ENCODE results near the gene MKRN3.

DNA sequence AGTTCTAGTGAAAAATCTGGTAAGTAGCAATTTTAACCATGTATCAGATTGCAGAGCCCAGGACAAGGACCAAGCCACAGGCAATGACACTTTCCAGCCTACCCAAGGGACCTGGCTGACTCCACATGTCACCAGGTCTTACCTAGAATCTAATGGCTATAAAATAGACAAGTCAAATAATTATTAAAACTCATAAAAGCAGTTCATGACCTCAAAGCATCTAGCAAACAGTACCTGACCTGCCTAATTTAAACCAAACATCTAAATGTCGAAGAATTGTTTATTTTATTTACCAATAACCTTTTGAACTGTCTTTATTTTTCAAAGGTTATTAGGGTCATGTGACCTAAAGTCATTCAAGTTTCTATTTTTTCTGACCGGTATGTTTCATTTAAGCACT, 35.6 kb upstream of the MKRN3 start:
- TF ChIP-seq, protein P1, sequence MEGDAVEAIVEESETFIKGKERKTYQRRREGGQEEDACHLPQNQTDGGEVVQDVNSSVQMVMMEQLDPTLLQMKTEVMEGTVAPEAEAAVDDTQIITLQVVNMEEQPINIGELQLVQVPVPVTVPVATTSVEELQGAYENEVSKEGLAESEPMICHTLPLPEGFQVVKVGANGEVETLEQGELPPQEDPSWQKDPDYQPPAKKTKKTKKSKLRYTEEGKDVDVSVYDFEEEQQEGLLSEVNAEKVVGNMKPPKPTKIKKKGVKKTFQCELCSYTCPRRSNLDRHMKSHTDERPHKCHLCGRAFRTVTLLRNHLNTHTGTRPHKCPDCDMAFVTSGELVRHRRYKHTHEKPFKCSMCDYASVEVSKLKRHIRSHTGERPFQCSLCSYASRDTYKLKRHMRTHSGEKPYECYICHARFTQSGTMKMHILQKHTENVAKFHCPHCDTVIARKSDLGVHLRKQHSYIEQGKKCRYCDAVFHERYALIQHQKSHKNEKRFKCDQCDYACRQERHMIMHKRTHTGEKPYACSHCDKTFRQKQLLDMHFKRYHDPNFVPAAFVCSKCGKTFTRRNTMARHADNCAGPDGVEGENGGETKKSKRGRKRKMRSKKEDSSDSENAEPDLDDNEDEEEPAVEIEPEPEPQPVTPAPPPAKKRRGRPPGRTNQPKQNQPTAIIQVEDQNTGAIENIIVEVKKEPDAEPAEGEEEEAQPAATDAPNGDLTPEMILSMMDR (conservative IDR thresholded peaks at IDR 0.05; ENCODE audit: low read length) = no peak
- no peak for TF ChIP-seq EZH2phosphoT487 (IDR thresholded peaks at IDR 0.05; ENCODE audit: borderline replicate concordance)
